Dedifferentiated amniotic fluid mesenchymal stem cell (primary cell): ENCODE measurements around the gene DCDC2C.
"Not testable (repeated sequence)": the region's sequence is repeated elsewhere in the genome, so short reads cannot be mapped to it uniquely, and the experiment has no call there.

Source experiments
- DNase-seq: peaks from one replicate; pipeline ENCODE4 v3.0.0-alpha.2; 2016; ENCODE audit errors: extremely low spot score

DCDC2C gene

DNA sequence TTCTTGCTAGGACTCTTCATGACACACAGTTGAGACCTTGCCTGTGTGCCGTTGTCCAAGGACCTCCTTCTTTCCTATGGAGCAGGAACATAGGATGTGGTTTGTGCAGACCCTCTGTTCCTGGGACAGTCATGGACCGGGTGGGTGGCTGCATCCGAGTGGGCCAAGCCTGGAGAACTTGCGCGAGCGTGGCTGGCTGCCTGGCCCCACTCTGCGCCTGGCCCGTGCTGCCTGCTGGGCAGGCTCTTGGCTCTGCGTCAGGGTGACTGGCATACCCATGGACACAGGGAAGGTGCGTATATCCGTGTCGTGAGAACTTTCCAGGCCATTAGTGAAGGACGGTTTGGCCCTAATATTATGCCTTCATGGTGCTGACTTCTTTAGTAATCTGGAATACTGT, 68.2 kb downstream of the DCDC2C start:
- DNase-seq = no peak

- no peak for DNase-seq
Measured at GRCh38 chr2:3774336-3774735, 71.0 kb downstream of the DCDC2C start.

GRCh38 chr2:3776311-3776710, 72.9 kb downstream of the DCDC2C start:
- no peak for DNase-seq

DNA sequence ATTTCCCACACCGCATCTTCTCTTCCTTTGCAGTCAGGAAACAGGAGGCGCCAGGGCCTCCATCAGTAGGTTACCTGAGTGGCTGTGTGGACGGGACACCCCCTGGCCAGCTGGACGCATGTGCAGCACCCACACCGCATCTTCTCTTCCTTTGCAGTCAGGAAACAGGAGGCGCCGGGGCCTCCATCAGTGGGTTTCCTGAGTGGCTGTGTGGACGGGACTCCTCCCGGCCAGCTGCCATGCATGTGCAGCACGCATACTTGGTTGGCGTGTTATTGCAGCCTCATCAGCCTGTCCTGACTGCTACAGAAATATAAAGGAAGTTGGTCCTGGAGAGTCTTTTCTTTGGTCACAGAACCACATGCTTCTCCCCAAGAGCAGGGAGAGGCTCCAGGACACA, 74.6 kb downstream of the DCDC2C start:
- DNase-seq = no peak

DNA sequence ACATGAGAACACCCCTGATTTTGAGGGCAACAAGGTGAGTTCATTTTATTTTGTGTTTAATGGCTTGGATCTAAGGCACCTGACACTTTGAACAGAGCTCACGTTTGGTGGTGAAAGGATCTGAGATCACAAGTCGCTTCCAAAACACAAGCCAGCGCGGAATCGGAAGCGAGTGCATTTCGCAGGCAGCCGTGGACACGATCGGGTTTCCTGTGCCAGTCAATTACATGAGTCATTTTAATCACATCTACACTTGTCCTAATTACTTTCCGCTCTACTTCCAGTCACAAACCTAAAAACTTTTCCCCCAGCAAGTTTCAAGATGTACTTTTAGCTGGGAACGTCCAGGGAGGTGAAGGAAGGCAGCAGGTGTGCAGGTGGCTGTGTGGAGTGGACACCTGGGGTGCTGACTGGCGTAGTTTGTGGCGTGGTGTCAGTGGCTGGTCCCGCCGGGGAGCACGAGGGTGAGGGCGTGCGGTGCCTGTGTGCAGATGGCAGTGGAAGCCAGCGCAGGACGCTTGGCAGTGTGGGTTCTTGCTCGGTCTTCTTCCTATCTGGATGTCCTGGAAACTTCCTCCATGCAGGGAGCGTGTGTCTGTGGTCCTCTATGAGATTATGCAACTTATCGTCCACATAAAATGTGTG, 75.6 kb downstream of the DCDC2C start:
- DNase-seq = no peak

- no peak for DNase-seq
Measured at GRCh38 chr2:3779496-3780049, 76.2 kb downstream of the DCDC2C start.

DNA sequence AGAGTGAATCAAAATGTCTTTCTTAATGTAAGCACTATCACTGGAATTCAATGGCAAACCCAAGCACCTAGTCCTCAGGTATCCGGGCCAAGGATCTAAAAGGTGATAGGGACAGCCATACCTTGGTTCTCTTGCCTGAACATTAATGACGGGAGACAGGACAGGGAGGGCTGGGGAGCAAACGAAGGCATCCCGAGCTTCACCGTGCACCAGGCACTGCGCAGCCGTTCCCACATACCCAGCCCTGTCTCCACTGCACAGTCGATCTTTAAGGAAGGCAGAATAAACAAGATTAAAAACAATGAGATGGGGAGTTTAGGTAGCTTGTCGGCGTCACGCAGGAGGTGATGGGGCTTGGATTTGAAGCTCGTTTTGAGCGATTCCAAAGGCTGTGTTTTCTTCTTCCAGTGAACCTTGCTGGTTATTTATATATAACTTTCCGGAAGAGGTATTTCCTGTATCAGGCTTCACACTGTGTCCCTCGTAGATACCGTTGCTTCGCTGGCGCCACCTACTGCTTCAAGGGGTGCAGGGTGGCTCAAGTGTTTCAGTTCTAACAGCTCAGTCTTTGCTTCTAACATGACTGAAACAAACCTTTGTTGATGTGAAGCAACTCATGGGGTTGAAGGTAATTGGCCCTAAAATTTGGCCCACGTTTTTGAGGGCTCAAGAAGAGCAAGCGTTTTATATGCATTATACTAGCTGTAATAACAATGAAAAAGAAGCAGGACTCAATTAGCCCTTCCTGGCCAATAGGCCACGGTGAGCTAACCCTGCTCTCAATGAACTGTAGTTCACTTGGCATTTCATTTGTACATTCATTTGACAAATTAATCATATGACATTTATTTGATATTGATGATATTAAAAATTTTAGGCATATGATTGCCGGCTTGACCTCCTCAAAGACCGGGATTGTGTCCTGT, 77.4 kb downstream of the DCDC2C start:
- DNase-seq = no peak

- DNase-seq = no peak
Measured at GRCh38 chr2:3784731-3785130, 81.4 kb downstream of the DCDC2C start.

DNA sequence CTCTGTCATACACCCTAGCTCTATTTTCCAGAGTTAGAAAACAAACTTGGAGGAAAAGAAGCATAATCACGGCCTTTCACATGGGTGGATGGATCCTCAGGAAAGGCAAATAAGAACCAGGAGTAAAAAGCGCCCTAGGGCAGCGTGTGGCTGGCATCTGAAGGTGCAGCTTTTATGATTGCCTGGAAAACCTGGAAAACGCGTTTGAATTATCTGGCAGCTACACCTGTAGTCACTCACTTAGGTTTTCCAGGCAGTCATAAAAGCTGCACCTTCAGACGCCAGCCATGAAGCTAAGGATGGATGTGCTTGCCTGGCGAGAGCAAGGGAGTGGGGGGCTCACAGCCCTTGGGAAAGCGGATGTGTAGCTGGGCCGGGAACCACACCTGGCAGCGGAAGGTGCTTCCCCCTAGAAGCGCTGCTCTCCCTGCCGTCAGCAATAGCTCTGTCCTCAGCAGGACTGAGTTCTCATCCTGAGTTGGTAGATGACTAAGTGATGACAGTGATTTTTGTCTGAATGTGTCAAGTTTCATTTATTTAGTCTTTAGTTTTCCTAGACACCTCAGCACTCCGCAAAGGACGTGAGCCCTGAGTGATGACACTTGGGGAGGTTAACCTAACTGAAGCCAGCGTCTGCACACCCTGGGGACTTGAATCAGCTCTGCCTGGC, 82.0 kb downstream of the DCDC2C start:
- no peak for DNase-seq

DNA sequence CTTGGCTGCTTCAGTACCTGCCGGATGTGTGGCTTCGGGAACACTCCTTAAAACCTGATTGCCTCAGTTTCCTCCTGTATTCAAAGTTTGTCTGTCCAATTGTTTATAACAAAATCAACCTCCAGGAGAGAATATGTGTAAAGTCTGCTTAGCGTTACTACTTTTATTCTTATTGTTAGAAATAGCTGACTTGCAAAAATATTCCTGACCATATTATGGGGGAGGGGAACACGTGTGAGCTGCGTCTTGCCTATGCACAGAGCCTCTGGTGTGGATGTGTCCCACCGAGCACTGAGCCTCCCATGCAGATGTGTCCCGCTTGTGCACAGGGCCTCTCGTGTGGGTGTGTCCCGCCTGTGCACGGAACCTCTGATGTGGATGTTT, 82.5 kb downstream of the DCDC2C start:
- no peak for DNase-seq

DNA sequence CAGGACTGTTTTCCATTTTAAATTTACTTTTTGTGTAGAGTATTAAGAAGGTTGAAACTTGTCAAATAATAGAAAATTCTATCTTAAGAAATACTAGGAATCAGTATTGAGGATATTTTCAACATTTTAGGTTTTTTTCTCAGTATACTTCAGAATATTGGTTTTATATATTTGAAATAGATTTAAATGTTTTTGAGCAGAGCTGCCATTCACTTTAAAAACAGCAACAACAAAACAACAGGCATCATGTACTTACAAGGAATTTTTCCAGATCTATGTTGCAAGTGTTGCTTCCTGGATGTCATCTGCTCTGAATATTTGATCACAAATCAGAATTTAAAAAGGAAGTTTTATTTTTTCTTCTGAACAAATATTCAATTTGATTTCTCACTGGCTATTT, 84.4 kb downstream of the DCDC2C start:
- no peak for DNase-seq

DNA sequence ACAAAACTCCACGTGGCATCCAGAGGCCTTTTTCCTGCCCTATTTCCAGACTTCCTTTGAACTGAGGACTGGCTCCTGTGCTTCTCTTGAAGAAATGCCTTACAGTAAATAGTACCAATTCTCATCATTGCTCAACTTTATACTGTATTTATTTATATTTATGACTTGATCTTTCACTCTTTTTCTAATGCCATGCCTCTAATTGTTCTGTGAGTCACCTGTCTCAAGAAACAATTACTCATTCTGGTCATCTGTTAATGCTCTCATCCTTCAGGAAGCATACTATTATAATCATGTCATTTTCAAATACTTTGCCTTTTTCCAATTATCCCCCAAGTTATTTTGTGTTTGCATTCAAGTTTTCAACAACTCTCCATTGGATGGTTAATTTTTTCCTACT, 85.9 kb downstream of the DCDC2C start:
- DNase-seq = no peak

GRCh38 chr2:3793249-3793648, 89.9 kb downstream of the DCDC2C start:
- no peak for DNase-seq

DNA sequence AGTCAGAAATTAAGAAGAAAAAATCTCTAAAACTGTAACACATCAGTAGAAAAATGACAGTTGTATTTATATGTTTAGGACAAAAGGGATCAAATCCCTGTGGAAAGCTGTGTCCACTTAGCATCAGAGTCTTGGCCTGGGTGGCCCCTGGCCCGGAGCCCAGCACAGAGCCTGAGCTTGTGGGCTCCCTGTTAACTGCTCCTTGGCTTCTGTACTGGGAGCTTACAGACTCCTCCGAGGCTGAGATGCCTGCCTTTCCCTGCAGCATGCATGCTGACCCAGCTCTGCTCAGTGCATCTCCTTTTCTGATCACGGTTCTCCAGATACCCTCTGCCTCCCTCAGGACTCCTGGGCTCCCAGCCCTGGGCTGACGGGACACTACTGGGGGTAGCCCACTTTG, 98.1 kb downstream of the DCDC2C start:
- no peak for DNase-seq

DNA sequence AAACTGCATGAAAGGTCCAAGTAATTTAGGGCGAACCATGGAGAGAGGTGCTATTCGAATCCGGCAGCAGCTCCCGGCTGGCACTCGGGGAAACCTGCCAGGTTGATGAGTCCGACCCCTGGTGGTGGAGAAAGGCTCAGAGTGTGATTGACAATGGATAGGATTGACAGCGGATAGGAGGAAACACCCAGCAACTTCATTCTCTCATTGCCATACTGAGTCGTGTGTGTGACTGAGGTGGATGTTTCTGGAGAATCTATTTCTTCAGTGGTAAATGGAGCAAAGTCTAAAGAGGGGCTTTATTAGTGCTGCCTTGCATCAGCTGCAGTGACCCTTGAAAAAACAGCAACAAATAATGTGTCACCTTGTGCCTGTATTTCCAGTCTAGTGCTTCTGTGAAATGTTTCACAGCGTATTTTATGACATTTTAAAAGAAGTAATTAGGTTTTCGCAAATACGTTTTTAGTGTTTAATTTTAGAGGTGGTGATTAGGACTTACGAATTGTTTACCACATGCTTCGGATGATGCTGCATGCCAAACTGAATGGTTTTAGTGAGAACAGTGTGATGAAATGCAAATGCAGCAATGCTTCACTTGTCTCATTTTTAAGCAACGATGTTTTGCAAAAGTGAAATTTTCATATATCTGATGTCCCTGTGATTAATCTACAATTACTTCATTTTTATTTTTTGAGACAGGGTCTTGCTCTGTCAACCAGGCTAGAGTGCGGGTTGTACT, 102.0 kb downstream of the DCDC2C start:
- DNase-seq = no peak

DNA sequence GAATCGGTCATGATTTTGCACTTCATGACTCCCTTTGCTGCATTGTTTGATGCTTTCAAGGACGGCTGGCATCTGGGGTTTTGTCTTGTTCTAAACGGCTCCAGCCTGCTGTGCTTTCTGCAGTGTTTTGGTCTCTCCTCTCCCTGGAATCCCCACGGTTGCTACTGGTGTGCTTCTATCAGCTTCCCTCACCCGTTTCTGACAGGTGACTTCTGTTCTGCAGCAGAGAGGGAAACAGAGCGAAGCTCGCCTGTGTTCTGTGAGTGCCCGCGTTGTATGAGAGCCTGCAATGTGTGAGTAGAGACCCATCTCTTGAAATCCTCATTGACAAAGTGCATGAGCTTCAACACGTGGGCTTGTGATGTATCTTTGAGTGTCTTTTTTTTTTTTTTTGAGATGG, 102.8 kb downstream of the DCDC2C start:
- DNase-seq = no peak

DNA sequence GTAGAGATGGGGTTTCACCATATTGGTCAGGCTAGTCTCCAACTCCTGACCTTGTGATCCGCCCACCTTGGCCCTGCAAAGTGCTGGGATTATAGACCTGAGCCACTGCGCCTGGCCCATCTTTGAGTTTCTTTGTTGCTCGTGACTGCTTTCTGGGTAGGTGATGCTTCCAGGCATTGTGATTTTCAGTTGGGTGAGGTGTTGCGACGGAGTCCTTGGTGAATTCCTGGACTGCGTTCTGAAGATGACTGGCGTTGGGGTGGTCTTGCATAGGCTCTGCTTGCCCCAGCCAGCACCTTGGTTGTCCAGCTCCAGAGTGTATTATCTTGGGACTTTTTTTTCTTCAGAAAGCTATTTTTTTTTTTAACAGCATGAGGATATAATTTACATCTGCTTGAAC, 103.4 kb downstream of the DCDC2C start:
- no peak for DNase-seq

DNA sequence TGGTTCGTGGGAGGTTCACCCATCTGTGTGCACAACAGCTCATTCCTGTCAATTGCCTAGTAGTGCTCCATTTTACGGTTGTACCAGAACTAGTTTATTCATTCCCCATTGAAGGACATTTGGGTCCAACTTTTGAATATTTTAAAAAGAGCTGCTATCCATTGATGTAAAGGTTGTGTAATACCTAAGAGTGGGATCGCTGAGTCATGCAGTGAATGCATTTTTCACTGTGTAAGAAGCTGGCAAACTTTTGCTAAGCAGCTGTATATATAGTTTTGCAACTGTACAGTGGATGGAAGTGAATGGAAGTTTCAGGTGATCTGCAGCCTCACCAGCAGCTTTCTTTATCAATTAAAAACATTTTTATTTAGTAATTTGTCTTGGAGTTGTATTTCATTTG, 104.5 kb downstream of the DCDC2C start:
- DNase-seq = no peak

- DNase-seq = no peak
Measured at GRCh38 chr2:3814706-3815245, 111.4 kb downstream of the DCDC2C start.

DNA sequence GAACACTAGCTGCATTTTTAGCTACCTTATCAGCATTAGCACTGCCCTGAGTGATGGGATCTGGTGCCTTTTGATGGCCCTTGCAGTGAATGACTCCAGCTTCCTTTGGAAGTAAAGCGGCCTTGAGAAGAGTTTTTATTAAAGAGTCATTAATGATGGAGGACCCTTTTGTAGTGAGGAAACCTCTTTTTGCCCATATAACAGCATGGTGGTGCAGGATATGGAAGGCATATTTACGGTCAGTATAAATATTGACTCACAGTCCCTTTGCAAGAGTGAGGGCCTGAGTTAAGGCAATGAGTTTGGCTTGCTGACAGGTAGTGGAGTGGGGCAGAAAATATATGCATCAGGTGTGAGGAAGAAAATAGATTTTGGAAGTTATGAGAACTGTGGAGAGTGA, 113.8 kb downstream of the DCDC2C start:
- DNase-seq = not testable (repeated sequence)

GRCh38 chr2:3823748-3824147, 120.4 kb downstream of the DCDC2C start:
- DNase-seq = no peak
